ENCODE data around the gene SYT12.

GRCh38 chr11:67040147-67040546 is 17.2 kb downstream of the SYT12 start:
- TF ChIP-seq YY1 (IDR thresholded peaks at IDR 0.05; ENCODE audit: low read depth) (no peak), CTCF (IDR thresholded peaks at IDR 0.05) (no peak), USF2 (IDR thresholded peaks at IDR 0.05; ENCODE audit: borderline replicate concordance, low read depth, low read length) (no peak), EP300 (IDR thresholded peaks at IDR 0.05; ENCODE audit: borderline replicate concordance in 1 of 2, low read depth in 1 of 2, low read length in 1 of 2) (no peak), POLR2AphosphoS5 (IDR thresholded peaks at IDR 0.05; ENCODE audit: low read depth, low read length) (no peak), EZH2phosphoT487 (IDR thresholded peaks at IDR 0.05; ENCODE audit: borderline replicate concordance, low read depth) (no peak), TAF1 (IDR thresholded peaks at IDR 0.05; ENCODE audit: borderline replicate concordance, low read depth, low read length) (no peak), FOXM1 (IDR thresholded peaks at IDR 0.05; ENCODE audit: low read depth) (no peak), FOXJ3 (CRISPR knock-in tag; IDR thresholded peaks at IDR 0.05) (no peak), NFIC (IDR thresholded peaks at IDR 0.05; ENCODE audit: borderline replicate concordance) (no peak), RFX5 (IDR thresholded peaks at IDR 0.05; ENCODE audit: low read length) (no peak)
